Loucy (cell line): ENCODE measurements around the gene PRR7.
"Not testable (repeated sequence)": the region's sequence is repeated elsewhere in the genome, so short reads cannot be mapped to it uniquely, and the experiment has no call there.

ENCODE experiments used
- H2AFZ ChIP-seq: fragments of 200-600 bp; sonication (generic); 2 replicates; pipeline ENCODE4 v1.6.0; 2016; ENCODE audit warnings: antibody characterized with exemption, mild to moderate bottlenecking, low read length, moderate library complexity
- H3F3A ChIP-seq: fragments of 200-600 bp; 2 replicates; pipeline ENCODE4 v1.6.0; 2016; ENCODE audit warnings: antibody characterized with exemption, low read depth, mild to moderate bottlenecking
- H3K27me3 ChIP-seq: fragments of 200-600 bp; sonication (generic); 2 replicates; pipeline ENCODE4 v1.6.1; 2014; ENCODE audit warnings: low read length, mild to moderate bottlenecking; ENCODE audit not compliant: insufficient read depth, poor library complexity, severe bottlenecking
- H3K36me3 ChIP-seq: fragments of 200-600 bp; sonication (generic); 2 replicates; pipeline ENCODE4 v1.6.1; 2016; ENCODE audit warnings: low read length; ENCODE audit not compliant: insufficient read depth
- H3K4me1 ChIP-seq: fragments of 200-600 bp; sonication (generic); 2 replicates; pipeline ENCODE4 v1.5.1; 2014; ENCODE audit warnings: low read length, mild to moderate bottlenecking; ENCODE audit not compliant: insufficient read depth, poor library complexity, severe bottlenecking
- H3K4me2 ChIP-seq: fragments of 200-600 bp; sonication (generic); 2 replicates; pipeline ENCODE4 v1.6.0; 2014; ENCODE audit warnings: antibody characterized with exemption, low read length, low read depth, mild to moderate bottlenecking; ENCODE audit not compliant: poor library complexity, severe bottlenecking
- H3K4me3 ChIP-seq: fragments of 200-600 bp; sonication (generic); 2 replicates; pipeline ENCODE4 v1.5.1; 2014; ENCODE audit warnings: low read length, mild to moderate bottlenecking, mixed read lengths; ENCODE audit not compliant: poor library complexity, severe bottlenecking
- H3K79me2 ChIP-seq: fragments of 200-600 bp; sonication (generic); 2 replicates; pipeline ENCODE4 v1.6.1; 2014; ENCODE audit warnings: low read length; ENCODE audit not compliant: insufficient read depth
- H3K9ac ChIP-seq: fragments of 200-600 bp; sonication (generic); 2 replicates; pipeline ENCODE4 v1.6.0; 2014; ENCODE audit warnings: mild to moderate bottlenecking, low read depth, low read length, moderate library complexity; ENCODE audit not compliant: poor library complexity, severe bottlenecking
- H3K9me2 ChIP-seq: fragments of 200-600 bp; sonication (generic); replicated peaks from 2 replicates; pipeline ENCODE4 v1.6.1; 2016; ENCODE audit warnings: low read depth, low read length, mixed read lengths
- H3K9me3 ChIP-seq: fragments of 200-600 bp; sonication (generic); 2 replicates; pipeline ENCODE4 v1.6.1; 2014; ENCODE audit warnings: mild to moderate bottlenecking, antibody characterized with exemption, low read length, low read depth; ENCODE audit not compliant: insufficient read depth
- H4K20me1 ChIP-seq: fragments of 200-600 bp; sonication (generic); 2 replicates; pipeline ENCODE4 v1.6.0; 2014; ENCODE audit warnings: antibody characterized with exemption, low read length, mild to moderate bottlenecking; ENCODE audit not compliant: insufficient read depth, poor library complexity, severe bottlenecking
- EZH2phosphoT487 ChIP-seq: fragments of 200-600 bp; IDR thresholded peaks from 2 replicates; pipeline ENCODE4 v1.6.1; 2018; ENCODE audit warnings: antibody characterized with exemption, mild to moderate bottlenecking, moderate library complexity, borderline replicate concordance
- TF ChIP-seq, protein P1 (sequence below): fragments of 200-600 bp; sonication (generic); conservative IDR thresholded peaks from 2 replicates; pipeline ENCODE4 v1.5.1; 2014; ENCODE audit warnings: mild to moderate bottlenecking, antibody characterized with exemption, low read length

PRR7 gene

GRCh38 chr5:177414481-177414880 is 32.1 kb upstream of the PRR7 start:
- Histone ChIP-seq H3K79me2 (no peaks in the 10 kb centered on the region), H3K4me1 (peaks cover 8% of the 10 kb centered on the region), H3K4me3 (no peak overlapping the region), H3K4me2 (no peak overlapping the region), H3K9me2 (no peaks in the 10 kb centered on the region), H3K9ac (no peak overlapping the region), H2AFZ (no peak overlapping the region), H3K9me3 (no peaks in the 10 kb centered on the region), H4K20me1 (no peaks in the 10 kb centered on the region), H3K36me3 (no peaks in the 10 kb centered on the region), H3K27me3 (no peaks in the 10 kb centered on the region), H3F3A (no peaks in the 10 kb centered on the region)
- TF ChIP-seq, protein P1, sequence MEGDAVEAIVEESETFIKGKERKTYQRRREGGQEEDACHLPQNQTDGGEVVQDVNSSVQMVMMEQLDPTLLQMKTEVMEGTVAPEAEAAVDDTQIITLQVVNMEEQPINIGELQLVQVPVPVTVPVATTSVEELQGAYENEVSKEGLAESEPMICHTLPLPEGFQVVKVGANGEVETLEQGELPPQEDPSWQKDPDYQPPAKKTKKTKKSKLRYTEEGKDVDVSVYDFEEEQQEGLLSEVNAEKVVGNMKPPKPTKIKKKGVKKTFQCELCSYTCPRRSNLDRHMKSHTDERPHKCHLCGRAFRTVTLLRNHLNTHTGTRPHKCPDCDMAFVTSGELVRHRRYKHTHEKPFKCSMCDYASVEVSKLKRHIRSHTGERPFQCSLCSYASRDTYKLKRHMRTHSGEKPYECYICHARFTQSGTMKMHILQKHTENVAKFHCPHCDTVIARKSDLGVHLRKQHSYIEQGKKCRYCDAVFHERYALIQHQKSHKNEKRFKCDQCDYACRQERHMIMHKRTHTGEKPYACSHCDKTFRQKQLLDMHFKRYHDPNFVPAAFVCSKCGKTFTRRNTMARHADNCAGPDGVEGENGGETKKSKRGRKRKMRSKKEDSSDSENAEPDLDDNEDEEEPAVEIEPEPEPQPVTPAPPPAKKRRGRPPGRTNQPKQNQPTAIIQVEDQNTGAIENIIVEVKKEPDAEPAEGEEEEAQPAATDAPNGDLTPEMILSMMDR = no peak
- TF ChIP-seq EZH2phosphoT487 = no peak

- not testable (repeated sequence) for H3K4me2 ChIP-seq, H3K9me3 ChIP-seq, H3K27me3 ChIP-seq, H3K4me1 ChIP-seq, H4K20me1 ChIP-seq, H3K4me3 ChIP-seq, H3K9me2 ChIP-seq, H2AFZ ChIP-seq, H3K9ac ChIP-seq, H3K79me2 ChIP-seq, H3K36me3 ChIP-seq, H3F3A ChIP-seq
These were observed 29.5 kb upstream of the PRR7 start for GRCh38 chr5:177417081-177417480.

- Histone ChIP-seq H3K4me1 (no peaks in the 10 kb centered on the region), H3K27me3 (no peaks in the 10 kb centered on the region), H3K36me3 (no peaks in the 10 kb centered on the region), H4K20me1 (no peaks in the 10 kb centered on the region), H3K79me2 (no peaks in the 10 kb centered on the region), H3K4me3 (no peak overlapping the region), H3K9me3 (no peaks in the 10 kb centered on the region), H3K9ac (no peak overlapping the region), H3F3A (no peaks in the 10 kb centered on the region), H3K9me2 (no peaks in the 10 kb centered on the region), H2AFZ (no peak overlapping the region), H3K4me2 (no peak overlapping the region)
- TF ChIP-seq, protein P1 = no peak
- no peak for TF ChIP-seq EZH2phosphoT487
These were observed 27.6 kb upstream of the PRR7 start for GRCh38 chr5:177419046-177419445.

- not testable (repeated sequence) for H2AFZ ChIP-seq, H3K79me2 ChIP-seq, H3K36me3 ChIP-seq, H3K4me1 ChIP-seq, H3F3A ChIP-seq, H4K20me1 ChIP-seq, H3K4me2 ChIP-seq, H3K9me2 ChIP-seq, H3K9ac ChIP-seq, H3K27me3 ChIP-seq, H3K9me3 ChIP-seq, H3K4me3 ChIP-seq
These were observed 26.1 kb upstream of the PRR7 start for GRCh38 chr5:177420472-177420871.
